Psoas muscle (tissue), 8 donors: ENCODE results near the gene ARIH1. TPM values are rescaled to one million over a fixed set of nuclear protein-coding genes. Genes with fewer than 3 reads are reported as not detected.

ENCODE experiments used
- ATAC-seq, 4 donors: fragments of 200-7000 bp; cut with Tn5 transposase; one replicate each; pipeline ENCODE4 v1.9.1; 2020; ENCODE audit warnings: moderate library complexity in 3 of 4, mild to moderate bottlenecking in 2 of 4
- DNase-seq, 2 donors: peaks; one replicate each; pipeline ENCODE4 v3.0.0-alpha.2; 2020
- H3K27ac ChIP-seq: fragments of 200-600 bp; one replicate; pipeline ENCODE4 v1.8.0; 2022
- H3K27me3 ChIP-seq, 3 donors: fragments of 200-600 bp in 1 of 3; one replicate each; pipeline versions ENCODE4 v1.6.1 to v1.8.0; 2013 to 2022; ENCODE audit warnings: low read length in 2 of 3, mild to moderate bottlenecking in 2 of 3, moderate library complexity in 1 of 3; ENCODE audit not compliant: insufficient read depth in 3 of 3
- H3K36me3 ChIP-seq, 2 donors: fragments of 200-600 bp in 1 of 2; one replicate each; pipeline versions ENCODE4 v1.6.1 to v1.8.0; 2013 to 2022; ENCODE audit warnings: low read depth in 1 of 2, mild to moderate bottlenecking in 1 of 2, moderate library complexity in 1 of 2; ENCODE audit not compliant: insufficient read depth in 1 of 2
- H3K4me1 ChIP-seq: fragments of 200-600 bp; one replicate; pipeline ENCODE4 v1.8.0; 2022
- H3K4me3 ChIP-seq: fragments of 200-600 bp; one replicate; pipeline ENCODE4 v1.8.0; 2022; ENCODE audit warnings: mild to moderate bottlenecking
- H3K9me3 ChIP-seq: fragments of 200-600 bp; one replicate; pipeline ENCODE4 v1.8.0; 2022
- WGBS, 3 donors: extraction: QIAGEN DNeasy Blood & Tissue Kit; methylation state at CpG; one replicate each; pipeline versions ENCODE4 v1.1.6 to v1.1.7; 2013; 5-methylcytosine and 5-hydroxymethylcytosine counted together
- intact Hi-C, 2 donors: fragments of 100-400 bp; cut with DNase I; formaldehyde crosslinking; loops; one replicate each; pipeline versions ENCODE4 v1.11.0 to v1.14.2; 2022
- polyA plus RNA-seq, 3 donors: library from polyadenylated mRNA; stranded (reverse); fragments of 200-250 nt; gene quantifications; one replicate each; pipeline ENCODE4 v1.2.3, GENCODE V29; 2013
- total RNA-seq, 4 donors: library from RNA; stranded (reverse); fragmentation: NEBNext Ultra II Directional in 2 of 4; extraction: Animal tissue kit (Norgen Biotek cat#: 25700) in 2 of 4; gene quantifications; one replicate each; pipeline versions ENCODE4 v1.2.1 to v1.2.4, GENCODE V29; 2021 to 2023
- TF ChIP-seq, protein P1 (sequence below): fragments of 200-600 bp; IDR thresholded peaks from one replicate; pipeline ENCODE4 v1.8.0; 2022; ENCODE audit warnings: antibody characterized with exemption
- donor health status: healthy with polysubstance abuse.
- donor health status: DM: no; HTN: no; CAD: no; lungs with moderate emphysema.
- donor health status: Bipolar disorder and iron deficiency.
- donor health status: healthy.
- donor health status: DM: yes; HTN: yes; CAD: no.
- donor health status: DM: no; HTN: no; CAD: no.
- donor health status: DM: no; HTN: no; CAD: no.
- donor health status: DM: yes; HTN: yes; CAD: no.

Gene ARIH1
- total and polyA plus RNA-seq, 7 donors, result 35.6 to 253 (median 181) TPM

DNA sequence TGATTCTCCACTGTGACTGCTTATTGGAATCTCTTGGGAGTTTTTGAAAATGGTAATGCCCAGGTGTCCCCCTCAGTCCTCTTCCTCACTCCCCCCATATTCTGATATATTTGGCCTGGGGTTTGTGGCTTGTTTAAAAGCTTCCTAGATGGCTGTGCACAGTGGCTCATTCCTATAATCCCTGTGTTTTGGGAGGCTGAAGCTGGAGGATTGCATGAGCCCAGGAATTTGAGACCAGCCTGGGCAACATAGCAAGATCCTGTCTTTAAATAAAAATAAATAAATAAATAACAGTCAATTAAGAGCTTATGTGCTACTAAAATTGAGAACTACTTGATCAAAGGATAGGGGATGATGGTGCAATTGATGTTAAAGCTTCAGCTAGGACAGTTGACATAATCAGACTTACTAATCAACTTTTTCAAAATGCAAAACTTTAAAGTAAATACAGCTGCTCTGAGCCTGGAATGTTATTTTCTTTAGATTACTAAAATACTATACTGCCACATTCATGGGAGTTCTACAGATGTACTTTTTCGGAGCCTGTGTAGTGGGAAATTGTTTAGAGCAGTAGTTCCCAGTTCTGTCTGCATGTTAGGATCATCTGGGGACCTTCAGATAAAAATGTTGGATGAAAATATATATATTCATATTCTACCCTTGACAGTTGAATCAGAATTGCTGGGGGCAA, 33.4 kb downstream of the ARIH1 start:
- intact Hi-C loops, result no loop called here
- ATAC-seq (no peak), DNase-seq (no peak)
- Histone ChIP-seq H3K36me3 (no peaks in the 10 kb centered on the region), H3K4me3 (no peak overlapping the region), H3K27me3 (no peaks in the 10 kb centered on the region), H3K9me3 (no peaks in the 10 kb centered on the region), H3K4me1 (peaks cover 24% of the 10 kb centered on the region), H3K27ac (no peak overlapping the region)
- TF ChIP-seq, protein P1, sequence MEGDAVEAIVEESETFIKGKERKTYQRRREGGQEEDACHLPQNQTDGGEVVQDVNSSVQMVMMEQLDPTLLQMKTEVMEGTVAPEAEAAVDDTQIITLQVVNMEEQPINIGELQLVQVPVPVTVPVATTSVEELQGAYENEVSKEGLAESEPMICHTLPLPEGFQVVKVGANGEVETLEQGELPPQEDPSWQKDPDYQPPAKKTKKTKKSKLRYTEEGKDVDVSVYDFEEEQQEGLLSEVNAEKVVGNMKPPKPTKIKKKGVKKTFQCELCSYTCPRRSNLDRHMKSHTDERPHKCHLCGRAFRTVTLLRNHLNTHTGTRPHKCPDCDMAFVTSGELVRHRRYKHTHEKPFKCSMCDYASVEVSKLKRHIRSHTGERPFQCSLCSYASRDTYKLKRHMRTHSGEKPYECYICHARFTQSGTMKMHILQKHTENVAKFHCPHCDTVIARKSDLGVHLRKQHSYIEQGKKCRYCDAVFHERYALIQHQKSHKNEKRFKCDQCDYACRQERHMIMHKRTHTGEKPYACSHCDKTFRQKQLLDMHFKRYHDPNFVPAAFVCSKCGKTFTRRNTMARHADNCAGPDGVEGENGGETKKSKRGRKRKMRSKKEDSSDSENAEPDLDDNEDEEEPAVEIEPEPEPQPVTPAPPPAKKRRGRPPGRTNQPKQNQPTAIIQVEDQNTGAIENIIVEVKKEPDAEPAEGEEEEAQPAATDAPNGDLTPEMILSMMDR, result no peak
- 90 to 98% (median 93%) methylated on average over 1 of the region's 1 CpG for WGBS, 3 donors

DNA sequence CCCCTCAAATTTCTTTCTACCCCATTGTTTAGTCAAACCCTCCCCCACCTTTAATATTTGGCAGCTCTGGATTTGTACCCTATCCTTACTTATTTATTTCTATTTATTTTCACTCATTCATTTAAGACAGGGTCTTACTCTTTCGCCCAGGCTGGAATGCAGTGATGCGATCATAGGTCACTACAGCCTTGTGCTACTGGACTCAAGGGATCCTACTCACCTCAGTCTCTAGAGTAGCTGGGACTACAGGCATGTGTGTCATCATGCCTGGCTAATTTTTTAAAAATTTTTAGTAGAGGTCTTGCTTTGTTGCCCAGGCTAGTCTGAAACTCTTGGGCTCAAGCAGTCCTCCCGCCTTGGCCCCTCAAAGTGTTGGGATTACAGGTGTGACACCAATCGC, 35.4 kb downstream of the ARIH1 start:
- WGBS, 3 donors, result 95 to 98% (median 97%) methylated on average over 4 of the region's 4 CpGs

DNA sequence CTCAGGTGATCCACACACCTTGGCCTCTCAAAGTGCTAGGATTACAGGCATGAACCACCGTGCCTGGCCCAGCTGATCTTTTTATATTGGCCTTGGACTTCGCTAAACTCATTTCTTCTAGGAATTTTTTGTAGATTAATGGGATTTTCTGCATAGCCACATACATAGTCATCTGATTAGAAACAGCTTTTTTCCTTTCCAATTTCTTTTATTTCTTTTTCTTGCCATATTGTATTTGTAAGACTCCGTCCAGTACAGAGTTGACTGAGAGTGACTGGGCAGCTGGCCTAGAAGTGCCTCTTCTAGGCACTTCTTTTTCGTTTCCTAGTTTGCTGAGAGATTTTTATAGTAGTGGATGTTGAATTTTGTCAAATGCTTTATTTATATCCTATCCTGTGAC, 37.4 kb downstream of the ARIH1 start:
- no peak for DNase-seq
- Histone ChIP-seq H3K4me3 (no peak overlapping the region), H3K27ac (no peak overlapping the region), H3K36me3 (no peaks in the 10 kb centered on the region), H3K27me3 (no peaks in the 10 kb centered on the region), H3K4me1 (peaks cover 29% of the 10 kb centered on the region), H3K9me3 (no peaks in the 10 kb centered on the region)
- no peak for ATAC-seq
- TF ChIP-seq, protein P1, result no peak
- intact Hi-C loops, result no loop called here
- 59 to 75% (median 61%) methylated on average over 4 of the region's 4 CpGs for WGBS, 3 donors

More for the DNA sequence above, 35.4 kb downstream of the ARIH1 start:
- Histone ChIP-seq H3K27me3 (no peaks in the 10 kb centered on the region), H3K9me3 (no peaks in the 10 kb centered on the region), H3K27ac (no peak overlapping the region), H3K4me1 (peaks cover 13% of the 10 kb centered on the region), H3K36me3 (no peaks in the 10 kb centered on the region), H3K4me3 (no peak overlapping the region)
- ATAC-seq, result peak in 1 of 4 donors; percentile 24
- DNase-seq, result no peak
- intact Hi-C loops, result no loop called here
- TF ChIP-seq, protein P1, result no peak

DNA sequence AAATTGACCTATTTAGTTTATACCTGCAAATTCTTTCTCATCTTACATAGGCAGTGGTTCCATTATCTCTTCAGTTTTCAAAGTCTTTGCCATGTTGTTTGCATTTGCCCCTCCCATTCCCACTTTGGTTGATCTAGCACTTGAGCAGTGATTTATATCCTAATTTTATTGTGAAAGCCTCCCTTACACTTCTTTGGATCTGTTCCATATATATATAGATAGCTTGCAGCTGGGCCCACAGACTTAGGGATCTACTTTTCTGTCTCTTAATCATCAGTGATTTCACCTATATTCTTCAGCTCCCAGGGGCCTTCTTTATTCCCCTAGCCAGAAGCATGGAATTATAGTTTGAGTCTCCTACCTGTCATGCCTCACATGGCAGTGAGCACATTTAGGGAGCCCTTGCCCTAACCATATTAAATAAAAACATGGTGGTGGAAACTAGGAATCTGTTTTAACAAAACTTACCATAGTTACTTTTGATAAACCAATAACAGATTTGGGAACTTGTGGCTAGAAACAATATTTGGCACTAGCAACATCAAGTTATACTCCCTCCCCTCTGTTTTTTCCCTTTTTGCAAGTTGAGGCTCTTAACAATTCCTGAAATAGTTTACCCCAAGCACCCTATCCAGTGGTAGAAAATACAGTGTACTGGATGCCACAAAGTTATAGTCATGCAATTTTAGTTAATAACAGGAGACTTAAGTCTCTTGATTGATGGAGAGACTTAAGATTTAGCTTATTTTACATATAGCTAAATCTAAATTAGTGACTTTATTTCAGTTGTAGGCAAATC, 41.7 kb downstream of the ARIH1 start:
- DNase-seq, result no peak
- no peaks in the 10 kb centered on the region for H3K36me3 ChIP-seq
- H3K9me3 ChIP-seq, result no peaks in the 10 kb centered on the region
- H3K4me3 ChIP-seq, result no peak overlapping the region
- H3K4me1 ChIP-seq, result peaks cover 28% of the 10 kb centered on the region
- ATAC-seq, result peak in 1 of 4 donors; percentile 23
- TF ChIP-seq, protein P1, result no peak
- H3K27ac ChIP-seq, result no peak overlapping the region
- H3K27me3 ChIP-seq, result no peaks in the 10 kb centered on the region
- intact Hi-C loops, result no loop called here
